ENCODE measurements around the gene HOXB5. TPM values are rescaled to one million over a fixed set of nuclear protein-coding genes. Genes with fewer than 3 reads are reported as not detected.

The HOXB5 gene
- polyA plus RNA-seq, 4 donors = 28.8 to 38.4 (median 33.5) TPM

GRCh38 chr17:48617471-48618255, 24.1 kb upstream of the HOXB5 start:
- DNase-seq (ENCODE audit: low read depth in 4 of 4, low spot score in 3 of 4) = no peak

- no peak for DNase-seq (ENCODE audit: low read depth in 4 of 4, low spot score in 3 of 4)
Observed at GRCh38 chr17:48616717-48617470, 23.3 kb upstream of the HOXB5 start.

GRCh38 chr17:48615963-48616716, 22.6 kb upstream of the HOXB5 start:
- DNase-seq (ENCODE audit: low read depth in 4 of 4, low spot score in 3 of 4) = no peak

- no peak for DNase-seq (ENCODE audit: low read depth in 4 of 4, low spot score in 3 of 4)
Observed at GRCh38 chr17:48615047-48615962, 21.7 kb upstream of the HOXB5 start, which contains the start of gene HOXB8. Gene HOXB8 (minus strand): TSS chr17:48615292. CDS start chr17:48614704, 588 bp downstream.

GRCh38 chr17:48613862-48614694, 20.5 kb upstream of the HOXB5 start:
- no peak for DNase-seq (ENCODE audit: low read depth in 4 of 4, low spot score in 3 of 4)

GRCh38 chr17:48612854-48613691, 19.5 kb upstream of the HOXB5 start:
- DNase-seq (ENCODE audit: low read depth in 4 of 4, low spot score in 3 of 4) = no peak

GRCh38 chr17:48612456-48612853, 18.9 kb upstream of the HOXB5 start:
- DNase-seq (ENCODE audit: low read depth in 4 of 4, low spot score in 3 of 4) = no peak

- peak in 1 of 4 donors; percentile 80 for DNase-seq (ENCODE audit: low read depth in 4 of 4, low spot score in 3 of 4)
Observed at GRCh38 chr17:48611681-48612455, 18.3 kb upstream of the HOXB5 start.

GRCh38 chr17:48611213-48611612, 17.6 kb upstream of the HOXB5 start:
- no peak for DNase-seq (ENCODE audit: low read depth in 4 of 4, low spot score in 3 of 4)

GRCh38 chr17:48610282-48611211, 17.0 kb upstream of the HOXB5 start, which contains the start of gene HOXB7:
Gene HOXB7 (minus strand): TSS chr17:48611017. CDS start chr17:48610918, 99 bp downstream.
- no peak for DNase-seq (ENCODE audit: low read depth in 4 of 4, low spot score in 3 of 4)

- no peak for DNase-seq (ENCODE audit: low read depth in 4 of 4, low spot score in 3 of 4)
Observed at GRCh38 chr17:48609759-48610281, 16.2 kb upstream of the HOXB5 start.

- no peak for DNase-seq (ENCODE audit: low read depth in 4 of 4, low spot score in 3 of 4)
Observed at GRCh38 chr17:48609033-48609432, 15.5 kb upstream of the HOXB5 start.

GRCh38 chr17:48608494-48608834, 14.9 kb upstream of the HOXB5 start:
- no peak for DNase-seq (ENCODE audit: low read depth in 4 of 4, low spot score in 3 of 4)

- DNase-seq (ENCODE audit: low read depth in 4 of 4, low spot score in 3 of 4) = no peak
Observed at GRCh38 chr17:48606892-48607614, 13.5 kb upstream of the HOXB5 start.
